Right lobe of liver (tissue), 4 donors: ENCODE measurements around the gene BORCS5.

Source experiments
- CTCF ChIP-seq, 4 donors: fragments of 200-600 bp in 3 of 4; fragments of 450-650 bp in 1 of 4; IDR thresholded peaks; one replicate each; pipeline versions ENCODE4 v1.5.1 to v1.8.0; 2016 to 2022; ENCODE audit warnings: antibody characterized with exemption in 4 of 4, mild to moderate bottlenecking in 2 of 4
- POLR2A ChIP-seq: fragments of 450-650 bp; IDR thresholded peaks from one replicate; pipeline ENCODE4 v1.6.1; 2017; ENCODE audit warnings: antibody characterized with exemption, mild to moderate bottlenecking
- donor health status: DM: no; HTN: no; CAD: no.
- donor health status: DM: no; HTN: no; CAD: no.
- donor health status: DM: no; HTN: yes; CAD: no.

- TF ChIP-seq CTCF (IDR thresholded peaks at IDR 0.05), result no peak
- no peak for TF ChIP-seq POLR2A
These were observed 5.9 kb upstream of the BORCS5 start for GRCh38 chr12:12350868-12351463.
